Astrocyte of the cerebellum (primary cell): ENCODE results near the gene NXNL1.

Source experiments
- DNase-seq: peaks from one replicate; pipeline ENCODE4 v3.0.0-alpha.2; 2011; ENCODE audit warnings: low read depth
- H3K4me3 ChIP-seq: 2 replicates; pipeline ENCODE4 v1.5.1; 2011; ENCODE audit warnings: mild to moderate bottlenecking, low read depth, low read length, moderate library complexity
- CTCF ChIP-seq: IDR thresholded peaks from 2 replicates; pipeline ENCODE4 v1.5.1; 2012; ENCODE audit warnings: low read length, low read depth, moderate library complexity, mild to moderate bottlenecking; ENCODE audit errors: missing control alignments
- in situ Hi-C: cut with HindIII; loops from 2 replicates; pipeline ENCODE4 v1.10.0; 2017; ENCODE audit warnings: low sequenced_read_pairs

NXNL1 gene

GRCh38 chr19:17406046-17406886 lies 54.5 kb downstream of the NXNL1 start:
- in situ Hi-C loops, result no loop called here
- no peak overlapping the region for H3K4me3 ChIP-seq
- DNase-seq, result peak; percentile 76
- TF ChIP-seq CTCF, result no peak
